Endothelial cell of umbilical vein (primary cell): ENCODE data around the gene SLC22A3. TPM values are rescaled to one million over a fixed set of nuclear protein-coding genes. Genes with fewer than 3 reads are reported as not detected.
"Not testable (repeated sequence)": the region's sequence is repeated elsewhere in the genome, so short reads cannot be mapped to it uniquely, and the experiment has no call there.

Experiments used
- BruUV-seq: library from RNA; stranded (reverse); fragments of 400-500 nt; replicated peaks from 2 replicates; lab custom pipeline; 2021; lab: Mats Ljungman, UMichigan
- CTCF ChIA-PET: fragments of 300-600, 350-600 bp; sonication (Branson Sonifier 250); formaldehyde crosslinking; loops from one replicate; lab custom pipeline; 2021; ENCODE audit warnings: antibody characterized with exemption, inconsistent platforms; lab: Charles Lee
- POLR2A ChIA-PET: fragments of 300-600, 350-600 bp; sonication (Branson Sonifier 250); formaldehyde crosslinking; loops from one replicate; lab custom pipeline; 2021; ENCODE audit warnings: antibody characterized with exemption, inconsistent platforms; lab: Charles Lee
- DNase-seq: peaks from one replicate; pipeline ENCODE4 v3.0.0-alpha.2; 2011; ENCODE audit warnings: low read depth, low spot score
- FAIRE-seq: peaks from 2 replicates; lab custom pipeline; 2011; peaks lifted over from hg19 to GRCh38; lab: Jason Lieb, UNC
- H2AFZ ChIP-seq: 2 replicates; pipeline ENCODE4 v1.6.0; 2012; ENCODE audit warnings: low read depth, low read length, control low read depth, inconsistent platforms
- H3K27ac ChIP-seq: 2 replicates; pipeline ENCODE4 v1.5.1; 2011; ENCODE audit warnings: low read depth, mild to moderate bottlenecking, control low read depth, low read length, moderate library complexity; ENCODE audit not compliant: insufficient read depth
- H3K27me3 ChIP-seq, 2 experiments: 2 replicates each; pipeline versions ENCODE4 v1.6.0 to v1.6.1; 2011; ENCODE audit warnings: low read length in 2 of 2, mixed read lengths in 1 of 2; ENCODE audit not compliant: control insufficient read depth in 2 of 2, insufficient read depth in 2 of 2
- H3K36me3 ChIP-seq, 2 experiments: 2 replicates in 1 of 2; 3 replicates in 1 of 2; pipeline ENCODE4 v1.5.1; 2011; ENCODE audit warnings: low read length in 2 of 2, mild to moderate bottlenecking in 1 of 2, moderate library complexity in 1 of 2; ENCODE audit not compliant: control insufficient read depth in 2 of 2, insufficient read depth in 2 of 2; ENCODE audit errors: extremely low read depth in 1 of 2
- H3K4me1 ChIP-seq: 3 replicates; pipeline ENCODE4 v1.5.1; 2011; ENCODE audit warnings: mild to moderate bottlenecking, low read length; ENCODE audit not compliant: control insufficient read depth, insufficient read depth; ENCODE audit errors: extremely low read depth
- H3K4me2 ChIP-seq: 2 replicates; pipeline ENCODE4 v1.6.1; 2011; ENCODE audit warnings: low read length, control low read depth, mixed read lengths; ENCODE audit not compliant: insufficient read depth
- H3K4me3 ChIP-seq, 3 experiments: fragments of 200-600 bp in 1 of 3; sonication (generic), shearing (Covaris generic) in 1 of 3; replicated peaks in 1 of 3; 2 replicates each; pipeline ENCODE4 v1.5.1; 2011 to 2016; ENCODE audit warnings: control low read depth in 3 of 3, low read length in 3 of 3, mild to moderate bottlenecking in 2 of 3, inconsistent platforms in 1 of 3, low read depth in 1 of 3, moderate library complexity in 1 of 3; ENCODE audit not compliant: insufficient read depth in 1 of 3
- H3K79me2 ChIP-seq: 2 replicates; pipeline ENCODE4 v1.6.0; 2012; ENCODE audit warnings: low read length, inconsistent platforms; ENCODE audit not compliant: control insufficient read depth, insufficient read depth
- H3K9ac ChIP-seq: replicated peaks from 2 replicates; pipeline ENCODE3; 2011; ENCODE audit warnings: low read length, control low read depth; ENCODE audit not compliant: insufficient read depth; ENCODE audit errors: extremely low read depth
- H3K9me1 ChIP-seq: replicated peaks from 3 replicates; pipeline ENCODE4 v1.6.0; 2011; ENCODE audit warnings: mild to moderate bottlenecking, low read length; ENCODE audit not compliant: control insufficient read depth, insufficient read depth; ENCODE audit errors: extremely low read depth
- H3K9me3 ChIP-seq: replicated peaks from 2 replicates; pipeline ENCODE4 v1.5.1; 2012; ENCODE audit warnings: low read length, inconsistent platforms; ENCODE audit not compliant: control insufficient read depth, insufficient read depth
- H4K20me1 ChIP-seq: replicated peaks from 2 replicates; pipeline ENCODE3; 2011; ENCODE audit warnings: mild to moderate bottlenecking, low read length; ENCODE audit not compliant: control insufficient read depth, insufficient read depth; ENCODE audit errors: extremely low read depth
- CTCF ChIP-seq, 2 donors: IDR thresholded peaks; 1 replicate in 1 of 2; 2 replicates in 1 of 2; pipeline ENCODE4 v1.5.1; 2011; ENCODE audit warnings: low read length in 2 of 2, mild to moderate bottlenecking in 2 of 2, moderate library complexity in 2 of 2, control low read depth in 1 of 2, inconsistent platforms in 1 of 2, low read depth in 1 of 2; ENCODE audit not compliant: insufficient read depth in 1 of 2; ENCODE audit errors: extremely low read depth in 1 of 2
- EZH2 ChIP-seq: IDR thresholded peaks from 2 replicates; pipeline ENCODE4 v1.6.1; 2012; ENCODE audit warnings: borderline replicate concordance, low read depth, mild to moderate bottlenecking, moderate library complexity, low read length, inconsistent platforms; ENCODE audit not compliant: severe bottlenecking
- FOS ChIP-seq: IDR thresholded peaks from 2 replicates; pipeline ENCODE4 v1.6.1; 2011; ENCODE audit warnings: mild to moderate bottlenecking, low read length, moderate library complexity, borderline replicate concordance; ENCODE audit not compliant: insufficient read depth
- GATA2 ChIP-seq: IDR thresholded peaks from 2 replicates; pipeline ENCODE4 v1.7.0; 2011; ENCODE audit warnings: low read depth, mild to moderate bottlenecking, moderate library complexity, mixed read lengths, low read length; ENCODE audit not compliant: insufficient read length, insufficient read depth
- JUN ChIP-seq: IDR thresholded peaks from 2 replicates; pipeline ENCODE4 v1.6.1; 2011; ENCODE audit warnings: borderline replicate concordance, low read depth; ENCODE audit not compliant: insufficient read length, insufficient read depth
- MAX ChIP-seq: IDR thresholded peaks from 2 replicates; pipeline ENCODE4 v1.6.1; 2011; ENCODE audit not compliant: insufficient read depth, insufficient read length
- MYC ChIP-seq: IDR thresholded peaks from one replicate; pipeline ENCODE4 v1.6.1; 2011; ENCODE audit warnings: mild to moderate bottlenecking, low read depth, low read length
- POLR2A ChIP-seq: IDR thresholded peaks from 2 replicates; pipeline ENCODE4 v1.6.1; 2012; ENCODE audit warnings: low read depth, mild to moderate bottlenecking, control low read depth, low read length
- POLR2AphosphoS5 ChIP-seq: IDR thresholded peaks from 2 replicates; pipeline ENCODE4 v1.6.1; 2012; ENCODE audit warnings: low read depth, mild to moderate bottlenecking, control low read depth, low read length, moderate library complexity; ENCODE audit not compliant: insufficient read depth
- dilution Hi-C: fragments of 300-500 bp; cut with MboI; formaldehyde crosslinking; loops from one replicate; pipeline ENCODE4 v1.15.0; 2019; ENCODE audit warnings: low sequenced_read_pairs; ENCODE audit not compliant: extremely low pct_ligation_motif_present
- intact Hi-C: fragments of 100-400 bp; cut with micrococcal nuclease; formaldehyde crosslinking; loops from one replicate; pipeline ENCODE4 v1.10.0; 2022
- polyA plus RNA-seq, 4 experiments: library from polyadenylated mRNA; depleted of rRNA in 3 of 4; stranded (reverse) in 3 of 4; unstranded in 1 of 4; fragments of >200 nt; gene quantifications; 2 replicates each; pipeline versions ENCODE4 v1.2.1 to v1.2.3, GENCODE V29; 2011 to 2012; ENCODE audit warnings: missing spikeins in 1 of 4
- total RNA-seq: library from RNA; stranded (reverse); gene quantifications from 2 replicates; pipeline ENCODE4 v1.2.3, GENCODE V29; 2021

SLC22A3 gene
- total and polyA plus RNA-seq, 2 donors (not counting 3 experiments of a cell fraction or from before 2014, with no cell fraction given): not detected

DNA sequence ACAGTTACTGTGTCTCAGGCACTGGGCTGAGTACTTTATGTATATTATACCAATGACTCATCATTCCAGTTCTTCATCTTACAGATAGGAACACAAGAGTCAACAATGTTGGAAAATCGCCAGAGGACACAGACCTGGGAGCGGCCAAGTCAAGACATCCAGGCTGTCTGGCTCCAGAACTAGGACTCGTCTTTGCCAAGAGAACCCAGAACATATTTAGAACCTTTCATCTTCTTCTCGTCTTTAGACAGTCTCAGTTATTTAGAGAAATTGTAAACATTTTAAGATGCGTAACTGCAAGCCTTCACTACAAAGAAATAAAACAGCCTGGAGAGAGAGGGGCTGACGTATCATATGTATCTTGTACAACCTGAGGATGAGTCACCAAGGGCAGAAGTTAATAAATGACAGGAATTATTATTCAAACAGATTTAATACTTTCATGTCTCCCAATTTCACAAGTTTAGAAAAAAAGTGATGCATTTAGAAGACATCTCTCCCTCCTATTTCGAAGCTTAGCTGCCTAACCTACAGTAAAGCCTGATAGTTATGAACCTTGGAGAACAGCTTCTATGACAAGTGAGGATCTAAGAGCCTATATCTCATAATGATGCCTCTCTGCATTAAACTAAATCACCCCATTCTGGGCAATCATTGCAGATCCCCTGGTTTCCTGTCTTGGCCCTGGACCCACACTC is 43.4 kb downstream of the SLC22A3 start:
- CTCF ChIA-PET: no interaction called here
- dilution Hi-C loops: no loop called here
- Histone ChIP-seq H3K4me1 (no peaks in the 10 kb centered on the region), H3K27me3 (no peaks in the 10 kb centered on the region), H3K36me3 (no peaks in the 10 kb centered on the region), H3K9ac (no peak overlapping the region), H3K4me2 (no peak overlapping the region), H3K4me3 (no peak overlapping the region), H3K79me2 (no peaks in the 10 kb centered on the region), H3K27ac (no peak overlapping the region), H2AFZ (no peak overlapping the region), H3K9me3 (peaks cover 2% of the 10 kb centered on the region), H4K20me1 (no peaks in the 10 kb centered on the region), H3K9me1 (no peaks in the 10 kb centered on the region)
- DNase-seq (no peak), FAIRE-seq (no peak)
- POLR2A ChIA-PET: no interaction called here
- TF ChIP-seq EZH2 (no peak), POLR2AphosphoS5 (no peak), JUN (no peak), CTCF (IDR thresholded peaks at IDR 0.05; ENCODE audit: extremely low read depth in 1 of 2, insufficient read depth in 1 of 2, low read depth in 1 of 2, low read length in 2 of 2) (no peak), MYC (no peak), GATA2 (no peak), FOS (no peak), MAX (no peak), POLR2A (no peak)
- no TSS peak for BruUV-seq
- intact Hi-C loops: no loop called here

- H3K27me3 ChIP-seq, H3K4me3 ChIP-seq, DNase-seq, H3K79me2 ChIP-seq, BruUV-seq, H3K36me3 ChIP-seq, H3K4me1 ChIP-seq, H3K9me1 ChIP-seq, H3K9me3 ChIP-seq, POLR2A ChIA-PET, H3K9ac ChIP-seq, CTCF ChIA-PET, FAIRE-seq, intact Hi-C loops, H3K27ac ChIP-seq, H3K4me2 ChIP-seq, H2AFZ ChIP-seq, H4K20me1 ChIP-seq, dilution Hi-C loops: not testable (repeated sequence)
Measured at GRCh38 chr6:160393442-160393841, 45.3 kb downstream of the SLC22A3 start.
